HUES6 (cell line): ENCODE results near the gene ARID1B.

Experiments used
- H3K27ac ChIP-seq: 2 replicates; pipeline ENCODE4 v1.7.0; 2013; ENCODE audit warnings: low read depth, mild to moderate bottlenecking, low read length, inconsistent platforms
- H3K27me3 ChIP-seq: 2 replicates; pipeline ENCODE4 v1.6.1; 2013; ENCODE audit warnings: low read length; ENCODE audit not compliant: control insufficient read depth, insufficient read depth
- H3K36me3 ChIP-seq: 2 replicates; pipeline ENCODE4 v1.6.1; 2013; ENCODE audit warnings: low read length; ENCODE audit not compliant: control insufficient read depth, insufficient read depth
- H3K4me1 ChIP-seq: 2 replicates; pipeline ENCODE4 v1.6.1; 2013; ENCODE audit warnings: low read length; ENCODE audit not compliant: control insufficient read depth, insufficient read depth
- H3K4me3 ChIP-seq: 2 replicates; pipeline ENCODE4 v1.5.1; 2013; ENCODE audit warnings: low read depth, low read length
- H3K9ac ChIP-seq: one replicate; pipeline ENCODE4 v1.6.1; 2013; ENCODE audit warnings: mild to moderate bottlenecking, low read length
- H3K9me3 ChIP-seq: 2 replicates; pipeline ENCODE4 v1.6.1; 2013; ENCODE audit warnings: low read depth, low read length; ENCODE audit not compliant: control insufficient read depth, insufficient read depth

The ARID1B gene

DNA sequence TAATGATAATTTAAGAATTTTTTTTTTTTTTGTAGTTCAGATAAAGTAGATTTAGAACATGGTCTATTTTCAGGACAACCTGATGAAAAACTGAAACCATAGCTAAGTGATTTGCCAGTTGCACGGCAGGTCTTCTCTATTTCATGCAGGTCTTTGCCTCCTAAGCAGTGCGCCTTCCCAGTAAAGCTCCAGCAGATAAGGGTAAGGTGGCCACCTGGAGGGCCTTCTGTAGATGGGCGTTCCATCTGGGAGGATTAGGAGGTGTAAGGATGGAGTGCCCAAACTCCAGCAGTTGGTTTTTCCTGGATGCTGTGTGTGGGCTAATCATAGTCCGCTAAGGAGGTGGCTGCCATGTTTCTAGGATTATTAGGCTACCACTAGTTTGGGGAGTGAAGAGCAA, 107.1 kb downstream of the ARID1B start:
- Histone ChIP-seq H3K27me3 (no peaks in the 10 kb centered on the region), H3K9ac (no peak overlapping the region), H3K27ac (no peak overlapping the region)

DNA sequence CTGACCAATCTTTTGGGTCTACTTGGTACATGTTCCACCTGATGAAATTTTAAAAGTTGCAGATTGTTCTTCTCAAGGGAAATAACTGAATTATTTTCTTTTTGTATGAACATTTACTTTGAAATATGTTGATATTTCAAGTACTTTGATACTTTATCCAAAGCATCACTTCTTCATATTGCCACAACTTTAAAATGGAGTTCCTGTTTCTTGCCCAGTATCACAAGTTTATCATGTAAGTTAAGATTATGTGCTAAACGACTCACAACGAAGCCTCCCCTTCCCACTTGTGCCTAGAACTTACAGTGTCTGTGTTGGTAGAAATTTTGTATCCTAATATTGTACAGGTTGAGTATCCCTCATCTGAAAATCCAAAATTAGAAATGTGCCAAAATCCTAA, 108.4 kb downstream of the ARID1B start:
- Histone ChIP-seq H3K9ac (no peak overlapping the region), H3K4me3 (no peak overlapping the region), H3K27ac (no peak overlapping the region), H3K9me3 (no peaks in the 10 kb centered on the region), H3K27me3 (no peaks in the 10 kb centered on the region), H3K36me3 (no peaks in the 10 kb centered on the region), H3K4me1 (peaks cover 70% of the 10 kb centered on the region)

More for the DNA sequence above, 107.1 kb downstream of the ARID1B start:
- Histone ChIP-seq H3K4me1 (peaks cover 70% of the 10 kb centered on the region), H3K4me3 (no peak overlapping the region), H3K9me3 (no peaks in the 10 kb centered on the region), H3K36me3 (no peaks in the 10 kb centered on the region)

DNA sequence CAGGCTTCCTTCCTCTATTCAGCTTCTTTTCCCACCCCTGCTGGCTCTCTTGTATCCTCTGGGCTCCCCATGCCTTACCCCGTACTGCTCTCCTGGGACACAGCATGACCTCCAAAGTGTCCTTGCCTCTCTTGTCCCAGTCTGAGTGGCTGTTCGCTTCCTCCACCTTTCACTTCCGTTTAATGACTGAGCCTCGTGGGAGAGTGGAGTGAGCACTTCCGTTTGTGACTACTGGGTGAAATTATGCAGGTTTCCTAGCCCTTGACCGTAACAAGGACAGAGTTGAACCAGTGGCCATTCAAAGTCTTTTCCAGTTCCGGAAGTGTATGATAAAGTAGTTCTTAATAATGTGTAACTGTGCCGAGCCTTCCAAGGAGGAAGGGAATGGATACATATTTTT, 109.2 kb downstream of the ARID1B start:
- no peak overlapping the region for H3K4me3 ChIP-seq
- no peak overlapping the region for H3K27ac ChIP-seq
- H3K4me1 ChIP-seq = peaks cover 66% of the 10 kb centered on the region
- H3K27me3 ChIP-seq = no peaks in the 10 kb centered on the region
- H3K9me3 ChIP-seq = no peaks in the 10 kb centered on the region
- H3K9ac ChIP-seq = no peak overlapping the region
- H3K36me3 ChIP-seq = no peaks in the 10 kb centered on the region

DNA sequence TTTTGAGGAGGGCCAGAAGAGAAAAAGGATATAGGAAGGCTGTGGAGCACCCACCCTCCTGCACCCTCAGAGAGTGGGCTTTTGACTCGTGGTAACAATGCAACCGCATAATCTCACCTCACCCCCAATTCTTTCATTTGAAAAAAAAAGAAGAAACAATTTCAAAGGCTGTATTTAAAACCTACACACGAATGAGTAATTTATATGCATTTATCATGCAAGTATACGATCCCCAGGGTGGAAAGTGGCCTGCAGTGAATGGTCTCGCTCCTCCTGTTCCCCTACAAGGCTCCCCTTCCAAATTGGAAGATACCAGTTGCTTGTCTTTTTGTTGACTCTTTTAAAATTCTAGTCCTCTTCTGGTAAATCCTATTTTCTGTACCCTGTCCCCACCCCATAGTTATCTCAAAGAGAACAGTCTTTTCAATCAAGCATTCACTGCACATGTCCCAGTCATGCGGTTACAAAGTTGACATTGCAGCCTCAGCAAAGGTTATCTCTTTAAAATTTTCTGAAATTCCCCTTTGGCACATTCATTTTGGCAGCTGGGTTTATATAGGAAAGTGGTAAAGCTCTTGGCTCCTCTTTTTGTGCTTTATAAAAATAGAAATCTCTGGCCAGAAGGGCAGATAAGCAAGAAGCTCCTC, 110.6 kb downstream of the ARID1B start:
- no peaks in the 10 kb centered on the region for H3K9me3 ChIP-seq
- no peak overlapping the region for H3K27ac ChIP-seq
- no peak overlapping the region for H3K9ac ChIP-seq
- H3K27me3 ChIP-seq = no peaks in the 10 kb centered on the region
- H3K4me1 ChIP-seq = peaks cover 59% of the 10 kb centered on the region
- no peak overlapping the region for H3K4me3 ChIP-seq
- H3K36me3 ChIP-seq = no peaks in the 10 kb centered on the region

DNA sequence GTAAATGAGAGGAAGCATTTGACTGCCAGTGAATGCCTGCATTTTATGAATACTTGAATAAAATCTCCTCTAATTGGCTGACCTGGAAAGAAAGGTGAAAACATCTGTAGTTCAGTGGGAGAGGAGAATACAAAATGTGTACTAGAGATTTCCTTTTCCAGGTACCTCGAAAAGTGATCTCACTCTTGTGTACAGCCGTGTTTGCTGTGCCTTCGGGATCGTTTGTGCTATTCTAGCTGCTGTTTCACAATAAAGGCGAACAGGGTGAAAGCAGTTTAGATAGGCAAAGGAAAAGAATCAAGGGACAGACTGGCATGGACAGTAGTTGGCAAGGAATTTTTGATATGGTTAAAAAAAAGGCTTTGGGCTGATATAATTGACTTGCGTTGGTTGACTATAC, 112.3 kb downstream of the ARID1B start:
- no peak overlapping the region for H3K4me3 ChIP-seq
- peaks cover 47% of the 10 kb centered on the region for H3K4me1 ChIP-seq

GRCh38 chr6:156889986-156890385, 112.8 kb downstream of the ARID1B start:
- no peak overlapping the region for H3K4me3 ChIP-seq
- H3K27me3 ChIP-seq = no peaks in the 10 kb centered on the region
- H3K9me3 ChIP-seq = no peaks in the 10 kb centered on the region
- no peak overlapping the region for H3K9ac ChIP-seq
- H3K27ac ChIP-seq = no peak overlapping the region
- no peaks in the 10 kb centered on the region for H3K36me3 ChIP-seq
- H3K4me1 ChIP-seq = peaks cover 45% of the 10 kb centered on the region

More for the DNA sequence above, 112.3 kb downstream of the ARID1B start:
- H3K9ac ChIP-seq = no peak overlapping the region
- H3K27me3 ChIP-seq = no peaks in the 10 kb centered on the region
- no peaks in the 10 kb centered on the region for H3K36me3 ChIP-seq
- H3K9me3 ChIP-seq = no peaks in the 10 kb centered on the region
- no peak overlapping the region for H3K27ac ChIP-seq

DNA sequence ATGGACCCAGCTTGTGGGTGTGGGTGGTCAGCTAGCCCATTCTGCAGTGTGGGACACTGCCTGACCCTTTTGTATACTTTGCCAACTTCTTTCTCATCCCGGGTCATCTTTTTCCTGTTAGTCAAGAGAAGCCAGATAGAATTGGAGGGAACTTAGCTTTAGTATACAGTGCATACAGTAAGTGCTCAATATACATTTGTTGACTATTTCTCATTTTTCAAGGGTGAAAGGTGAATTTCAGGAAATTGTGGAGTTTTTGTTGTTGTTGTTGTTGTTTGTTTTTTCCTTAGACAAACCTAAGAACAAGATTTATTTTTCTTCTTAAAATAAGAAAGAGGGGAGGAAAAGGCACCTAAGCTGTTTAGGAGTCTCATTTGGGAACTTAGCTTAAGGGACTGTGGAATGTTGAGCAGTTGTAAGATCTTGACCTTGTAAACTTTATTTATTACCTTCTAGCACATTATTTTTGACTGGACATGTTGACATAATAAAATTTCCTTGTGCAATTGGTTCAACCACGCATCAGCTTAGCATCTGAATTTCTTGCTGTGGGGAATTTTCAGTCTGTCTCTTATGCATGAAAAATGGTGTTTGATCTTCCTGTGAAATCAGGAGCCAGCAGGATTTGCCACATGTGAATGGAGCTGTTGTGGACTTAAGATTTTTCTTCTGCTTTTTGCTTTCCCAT, 113.6 kb downstream of the ARID1B start:
- Histone ChIP-seq H3K36me3 (no peaks in the 10 kb centered on the region), H3K4me3 (no peak overlapping the region), H3K9ac (no peak overlapping the region), H3K9me3 (no peaks in the 10 kb centered on the region), H3K4me1 (peaks cover 44% of the 10 kb centered on the region), H3K27ac (no peak overlapping the region), H3K27me3 (no peaks in the 10 kb centered on the region)

DNA sequence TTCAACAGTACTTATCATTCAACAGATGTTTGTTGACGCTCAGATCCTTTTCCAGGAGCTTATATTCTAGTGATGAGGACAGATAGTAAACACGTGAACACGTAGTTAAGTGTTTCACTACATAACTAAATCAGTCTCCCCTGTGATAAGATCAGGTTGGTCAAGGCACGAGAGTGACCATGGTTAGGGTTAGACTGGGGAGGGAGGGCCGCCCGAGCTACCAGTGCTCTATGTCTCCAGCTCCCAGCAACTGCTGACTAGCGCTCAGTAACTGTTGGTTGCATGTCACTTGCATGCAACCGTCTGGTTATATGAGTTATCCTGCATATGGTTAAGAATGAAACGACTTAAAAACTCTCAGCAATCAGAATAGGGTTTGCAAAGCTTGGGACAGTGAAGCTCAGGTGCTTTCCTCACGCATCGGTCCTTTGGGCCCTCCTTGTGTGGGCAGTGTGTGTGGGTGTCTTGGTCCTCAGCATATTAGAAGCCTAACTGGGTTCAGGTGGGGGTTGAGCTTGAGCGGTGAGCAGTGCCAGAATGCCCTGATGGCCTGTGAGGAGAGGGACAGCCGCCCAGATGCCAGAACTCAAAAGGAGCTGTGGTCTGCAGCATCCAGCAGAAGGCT, 120.8 kb downstream of the ARID1B start:
- Histone ChIP-seq H3K36me3 (no peaks in the 10 kb centered on the region), H3K27me3 (no peaks in the 10 kb centered on the region), H3K27ac (no peak overlapping the region), H3K4me1 (peaks cover 10% of the 10 kb centered on the region), H3K9ac (no peak overlapping the region), H3K9me3 (no peaks in the 10 kb centered on the region), H3K4me3 (no peak overlapping the region)

DNA sequence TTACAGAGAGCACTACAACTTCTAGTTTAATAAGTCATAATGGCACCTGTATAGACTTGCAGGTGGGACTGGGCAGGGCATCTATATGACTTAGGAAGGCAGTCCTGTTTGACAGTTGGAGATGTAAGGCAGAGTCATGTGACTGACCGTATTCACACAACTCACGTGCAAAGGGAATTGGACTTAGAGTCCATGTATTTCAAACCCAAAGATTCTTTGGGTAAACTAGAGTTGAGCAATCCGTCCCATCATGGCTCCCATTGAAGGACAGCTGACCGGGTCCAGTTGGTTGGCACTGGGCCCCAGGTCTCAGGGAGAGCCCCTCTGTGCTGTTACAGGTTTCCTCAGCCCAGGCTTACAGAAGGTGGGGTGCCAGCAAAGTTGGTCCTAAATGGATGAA, 121.9 kb downstream of the ARID1B start:
- Histone ChIP-seq H3K36me3 (no peaks in the 10 kb centered on the region), H3K27ac (no peak overlapping the region), H3K27me3 (no peaks in the 10 kb centered on the region), H3K9ac (no peak overlapping the region), H3K4me1 (peaks cover 10% of the 10 kb centered on the region), H3K9me3 (no peaks in the 10 kb centered on the region), H3K4me3 (no peak overlapping the region)

DNA sequence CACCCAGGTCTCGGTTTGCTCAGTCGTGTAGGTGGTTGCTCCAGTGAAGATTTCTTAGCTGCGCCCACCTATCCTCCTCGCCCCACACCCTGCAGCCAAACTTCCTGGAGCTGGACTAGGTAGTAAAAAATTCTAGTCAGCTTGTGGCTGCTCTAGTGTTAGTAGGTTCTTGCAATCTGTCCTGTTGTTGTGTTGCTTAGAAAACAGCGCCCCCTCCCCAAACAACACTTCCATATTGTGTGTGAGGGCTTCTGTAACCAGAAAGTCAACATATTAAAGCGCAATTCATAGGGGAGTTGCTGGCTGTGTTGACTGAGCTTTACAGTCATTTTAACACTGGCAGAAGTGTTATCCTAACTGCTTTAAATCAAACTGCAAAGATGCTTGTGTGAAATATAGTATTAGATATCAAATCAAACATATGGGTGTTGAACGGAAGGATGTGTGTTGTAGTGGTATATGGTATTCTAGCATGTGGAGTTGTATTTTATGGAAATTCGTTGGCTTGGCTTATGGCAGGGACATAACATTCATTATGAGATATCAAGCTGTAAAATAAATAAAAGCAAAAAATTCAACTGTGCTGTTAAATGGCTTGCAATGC, 122.5 kb downstream of the ARID1B start:
- H3K27ac ChIP-seq = no peak overlapping the region
- no peaks in the 10 kb centered on the region for H3K36me3 ChIP-seq
- H3K4me1 ChIP-seq = peaks cover 10% of the 10 kb centered on the region
- no peak overlapping the region for H3K4me3 ChIP-seq
- no peaks in the 10 kb centered on the region for H3K27me3 ChIP-seq
- no peaks in the 10 kb centered on the region for H3K9me3 ChIP-seq
- no peak overlapping the region for H3K9ac ChIP-seq

DNA sequence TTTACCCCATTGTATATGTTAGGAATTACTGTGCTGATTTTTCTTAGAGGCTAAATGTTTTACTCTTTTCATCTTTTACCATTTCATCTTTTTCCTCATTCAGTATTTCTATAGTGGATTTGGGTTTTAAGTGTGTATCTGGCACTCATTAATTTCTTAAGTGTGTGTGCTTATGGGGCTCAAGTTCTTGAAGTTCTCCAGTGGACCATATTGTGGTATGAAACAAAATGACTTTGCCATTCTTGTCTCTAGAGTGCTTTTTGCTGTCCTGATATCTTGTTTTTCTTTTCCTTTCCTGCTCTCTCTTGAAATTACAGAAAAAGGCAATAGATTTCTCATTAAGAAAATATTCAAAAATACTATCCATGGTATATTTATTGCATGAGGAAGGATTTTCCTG, 123.1 kb downstream of the ARID1B start:
- Histone ChIP-seq H3K4me1 (peaks cover 10% of the 10 kb centered on the region), H3K36me3 (no peaks in the 10 kb centered on the region), H3K27ac (no peak overlapping the region), H3K4me3 (no peak overlapping the region), H3K27me3 (no peaks in the 10 kb centered on the region), H3K9ac (no peak overlapping the region), H3K9me3 (no peaks in the 10 kb centered on the region)
